ENCODE results near the gene CNPY1.
"Not testable (repeated sequence)": the region's sequence is repeated elsewhere in the genome, so short reads cannot be mapped to it uniquely, and the experiment has no call there.

CNPY1 gene

DNA sequence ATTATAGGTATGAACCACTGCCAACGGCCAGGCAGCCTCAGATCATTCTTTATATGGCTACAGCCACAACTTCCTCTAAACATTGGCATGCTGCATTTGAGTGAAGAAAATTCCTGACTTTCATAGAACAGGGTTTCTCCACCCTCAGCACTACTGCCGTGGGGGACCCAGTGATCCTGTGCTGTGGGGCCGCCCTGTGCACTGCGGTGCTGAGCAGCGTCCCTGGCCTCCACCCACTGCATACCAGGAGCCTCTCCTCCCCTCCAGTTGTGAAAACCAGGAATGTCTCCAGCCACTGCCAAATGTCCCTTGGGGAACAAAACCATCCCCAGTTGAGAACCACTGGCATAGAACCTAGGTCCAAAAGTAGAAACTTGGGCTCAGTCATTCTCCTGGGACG lies 15.8 kb downstream of the CNPY1 start:
- no peak for DNase-seq

DNA sequence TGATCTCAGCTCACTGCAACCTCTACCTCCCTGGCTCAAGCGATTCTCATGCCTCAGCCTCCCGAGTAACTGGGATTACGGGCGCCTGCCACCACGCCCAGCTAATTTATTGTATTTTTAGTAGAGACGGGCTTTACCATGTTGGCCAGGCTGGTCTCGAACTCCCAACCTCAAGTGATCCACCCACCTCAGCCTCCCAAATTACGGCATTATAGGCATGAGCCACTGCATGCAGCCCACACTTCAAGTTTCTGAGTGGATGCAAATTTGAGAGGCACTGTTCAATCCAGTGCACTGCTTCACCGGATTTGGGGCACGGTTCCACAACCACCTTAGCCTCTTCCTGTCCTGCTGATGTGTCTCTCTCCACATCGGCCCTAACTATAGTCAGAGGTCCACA lies 16.5 kb downstream of the CNPY1 start:
- no peak for DNase-seq

DNA sequence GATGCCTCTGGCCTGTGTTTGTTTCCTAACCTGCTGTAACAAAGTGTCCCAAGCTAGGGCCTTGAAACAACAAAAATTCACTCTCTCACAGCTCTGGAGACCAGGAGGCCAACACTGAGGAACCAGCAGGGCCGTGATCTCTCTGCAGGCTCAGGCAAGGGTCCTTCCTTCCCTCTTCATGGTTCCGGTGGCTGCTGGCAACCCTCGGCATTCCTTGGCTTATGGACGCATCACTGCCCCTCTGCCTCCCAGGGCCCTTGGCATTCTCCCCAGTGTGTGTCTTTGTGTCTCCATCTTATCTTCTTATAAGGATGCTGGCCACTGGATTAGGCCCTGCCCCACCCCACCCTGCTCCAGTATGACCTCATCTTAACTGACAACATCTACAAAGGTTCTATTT lies 17.0 kb downstream of the CNPY1 start:
- no peak for DNase-seq

- DNase-seq = no peak
Observed at GRCh38 chr7:155527664-155528063, 18.7 kb downstream of the CNPY1 start.

DNA sequence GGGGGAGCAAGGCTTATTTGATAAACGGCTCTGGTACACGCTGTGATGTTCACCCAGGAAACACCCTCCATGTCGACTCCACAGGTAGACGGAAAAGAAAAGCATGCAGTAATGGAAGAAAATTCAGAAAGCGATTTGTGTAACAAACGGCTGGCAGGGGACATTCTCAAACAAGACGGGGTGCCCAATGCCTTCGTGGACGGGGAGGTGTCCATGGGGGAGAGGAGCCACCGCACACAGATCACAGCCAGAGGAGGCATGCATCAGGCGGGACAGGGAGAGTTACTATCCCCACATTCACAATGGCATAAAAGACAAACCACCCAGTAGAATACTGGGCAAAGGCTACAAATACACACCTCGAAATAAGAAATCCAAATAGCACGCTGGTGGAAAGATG lies 20.1 kb downstream of the CNPY1 start:
- DNase-seq = no peak

GRCh38 chr7:155524018-155524556 lies 22.3 kb downstream of the CNPY1 start:
- no peak for DNase-seq

GRCh38 chr7:155523168-155523675 lies 23.1 kb downstream of the CNPY1 start:
- no peak for DNase-seq

GRCh38 chr7:155521743-155522398 lies 24.5 kb downstream of the CNPY1 start:
- DNase-seq = no peak

DNA sequence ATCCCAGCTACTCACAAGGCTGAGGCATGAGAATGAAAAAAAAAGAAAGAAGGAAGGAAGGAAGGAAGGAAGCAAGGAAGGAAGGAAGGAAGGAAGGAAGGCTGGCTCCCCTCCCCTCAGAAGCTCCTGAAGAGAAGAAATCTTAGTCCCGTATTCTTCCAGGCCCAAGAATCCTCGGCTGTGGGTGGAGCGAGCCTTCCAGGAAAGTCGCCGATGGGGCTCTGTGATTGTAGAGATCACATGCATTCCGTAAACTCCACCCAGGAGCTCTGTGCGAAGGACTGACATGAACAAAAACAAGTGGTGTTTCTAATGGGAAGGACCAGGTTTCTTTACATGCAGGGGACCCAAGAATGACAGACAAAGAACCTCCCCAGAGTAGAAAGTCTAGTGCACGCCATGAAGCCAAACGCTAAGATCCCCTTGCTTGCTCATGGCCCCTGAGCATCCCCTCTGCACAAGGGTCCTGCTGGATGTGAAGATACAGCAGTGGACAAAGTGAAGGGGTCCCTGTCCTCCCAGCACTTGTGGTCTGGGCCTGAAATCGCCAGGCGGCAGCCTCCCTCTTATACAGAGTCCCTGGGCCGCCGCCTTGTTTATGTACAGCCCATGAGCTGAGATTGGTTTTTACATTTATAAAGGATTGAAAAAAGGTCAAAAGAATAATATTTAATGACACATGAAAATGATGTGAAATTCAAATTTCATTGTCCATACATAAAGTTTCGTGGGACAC lies 25.2 kb downstream of the CNPY1 start:
- no peak for DNase-seq

DNA sequence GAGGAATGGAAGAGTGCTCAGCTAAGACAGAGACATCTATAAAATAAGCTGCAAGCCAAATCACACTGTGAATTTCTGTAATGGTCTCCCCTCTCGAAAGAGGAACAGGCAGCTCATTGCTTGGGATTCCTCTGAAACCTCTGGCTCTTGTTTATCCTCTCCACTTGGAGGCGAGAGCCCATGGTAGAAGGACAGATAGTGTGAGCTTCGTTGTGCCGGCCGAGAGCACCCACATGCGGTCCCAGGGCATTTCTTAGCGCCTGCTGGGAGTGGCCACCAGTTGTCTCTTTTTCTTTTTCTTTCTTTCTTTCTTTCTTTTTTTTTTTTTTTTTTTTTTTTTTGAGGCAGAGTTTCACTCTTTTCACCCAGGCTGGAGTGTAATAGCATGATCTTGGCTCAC lies 26.2 kb downstream of the CNPY1 start:
- no peak for DNase-seq

- DNase-seq = not testable (repeated sequence)
Observed at GRCh38 chr7:155519358-155519757, 27.0 kb downstream of the CNPY1 start.

GRCh38 chr7:155518633-155519032 lies 27.7 kb downstream of the CNPY1 start:
- no peak for DNase-seq

- DNase-seq = no peak
Observed at GRCh38 chr7:155517969-155518368, 28.4 kb downstream of the CNPY1 start.

- no peak for DNase-seq
Observed at GRCh38 chr7:155517452-155517851, 28.9 kb downstream of the CNPY1 start.

- no peak for DNase-seq
Observed at GRCh38 chr7:155516466-155516865, 29.9 kb downstream of the CNPY1 start.

DNA sequence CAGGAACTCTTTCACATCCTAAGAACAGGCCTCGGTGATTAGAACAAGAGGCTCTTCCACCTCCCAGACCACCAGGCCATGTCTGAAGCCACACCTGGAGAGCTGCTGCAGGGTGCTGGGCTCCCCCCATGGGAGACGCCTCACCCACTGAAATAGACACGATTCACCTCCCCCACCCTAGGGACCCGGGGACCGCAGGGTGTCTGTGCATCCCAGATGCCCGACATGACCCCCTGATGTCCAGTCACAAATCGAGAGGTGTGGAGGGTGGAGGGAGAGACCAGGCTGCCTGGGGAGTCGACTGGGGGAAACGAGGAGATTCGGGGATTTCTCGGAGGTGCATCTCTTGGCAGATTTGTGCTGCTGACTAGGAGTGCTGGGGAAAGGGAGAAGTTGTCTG lies 31.0 kb downstream of the CNPY1 start:
- DNase-seq = no peak

DNA sequence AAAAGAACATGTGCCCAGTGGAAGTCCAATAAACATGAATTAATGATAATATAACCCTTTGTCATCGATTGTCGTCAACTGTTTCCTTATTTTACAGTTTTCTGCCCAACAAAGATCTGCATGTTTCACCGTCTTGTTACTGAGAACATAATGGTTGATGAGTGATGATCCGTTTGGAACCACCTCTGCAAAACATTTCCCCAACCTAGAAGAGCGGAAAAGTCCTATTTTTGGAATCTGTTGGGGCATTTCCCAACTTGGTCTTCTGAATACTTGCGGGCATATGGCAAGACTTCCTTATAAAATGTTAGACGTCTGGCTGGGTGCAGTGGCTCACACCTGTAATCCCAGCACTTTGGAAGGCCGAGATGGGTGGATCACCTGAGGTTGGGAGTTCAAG lies 32.1 kb downstream of the CNPY1 start:
- no peak for DNase-seq

- no peak for DNase-seq
Observed at GRCh38 chr7:155513543-155514285, 32.6 kb downstream of the CNPY1 start.

- DNase-seq = no peak
Observed at GRCh38 chr7:155512246-155512887, 34.0 kb downstream of the CNPY1 start.

DNA sequence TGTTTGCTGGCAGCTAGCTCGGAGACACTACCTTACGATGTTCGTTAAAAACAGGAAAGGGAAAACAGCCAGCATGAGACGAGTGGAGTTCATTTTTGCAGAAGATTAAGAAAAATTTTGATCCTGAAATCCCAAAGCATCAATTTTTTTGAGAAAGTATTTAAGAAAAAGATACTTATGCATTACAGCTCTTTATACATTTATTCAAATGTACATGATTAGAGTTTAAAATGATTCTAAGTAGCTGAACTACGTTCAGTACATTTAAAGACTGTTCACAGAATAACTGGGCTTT lies 34.7 kb downstream of the CNPY1 start:
- DNase-seq = no peak

GRCh38 chr7:155510975-155511701 lies 35.2 kb downstream of the CNPY1 start:
- DNase-seq = no peak

- DNase-seq = no peak
Observed at GRCh38 chr7:155509725-155510551, 36.4 kb downstream of the CNPY1 start.

All from inflammatory macrophage treated with lipopolysaccharide for 1 hour (primary cell).